ENCODE results near the gene GRB14. TPM values are rescaled to one million over a fixed set of nuclear protein-coding genes. Genes with fewer than 3 reads are reported as not detected.
"Not testable (repeated sequence)": the region's sequence is repeated elsewhere in the genome, so short reads cannot be mapped to it uniquely, and the experiment has no call there.

The GRB14 gene
- total RNA-seq, 2 experiments from 2014 or later = not detected

DNA sequence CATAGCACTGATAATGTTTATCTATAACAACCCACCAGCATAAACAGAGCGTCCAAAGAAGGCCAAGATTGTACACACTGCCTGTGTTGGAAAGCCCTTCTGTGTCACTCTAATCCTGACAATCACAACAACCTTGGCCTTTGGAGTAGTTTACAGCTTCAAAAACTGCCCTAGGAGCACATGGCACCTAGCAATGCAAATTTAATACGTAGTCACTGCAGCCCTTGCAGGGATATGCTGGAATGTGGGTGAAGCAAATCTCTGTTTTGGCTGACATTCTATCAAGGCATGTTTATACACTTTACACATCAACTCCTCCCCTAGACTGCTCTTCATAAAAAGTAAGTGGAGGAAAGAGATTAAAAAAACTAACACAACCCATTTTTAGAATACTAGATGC is 66.8 kb downstream of the GRB14 start:
- no peak for TF ChIP-seq EZH2phosphoT487 (IDR thresholded peaks at IDR 0.05; ENCODE audit: borderline replicate concordance, low read depth, low read length)
- TF ChIP-seq, protein P1, sequence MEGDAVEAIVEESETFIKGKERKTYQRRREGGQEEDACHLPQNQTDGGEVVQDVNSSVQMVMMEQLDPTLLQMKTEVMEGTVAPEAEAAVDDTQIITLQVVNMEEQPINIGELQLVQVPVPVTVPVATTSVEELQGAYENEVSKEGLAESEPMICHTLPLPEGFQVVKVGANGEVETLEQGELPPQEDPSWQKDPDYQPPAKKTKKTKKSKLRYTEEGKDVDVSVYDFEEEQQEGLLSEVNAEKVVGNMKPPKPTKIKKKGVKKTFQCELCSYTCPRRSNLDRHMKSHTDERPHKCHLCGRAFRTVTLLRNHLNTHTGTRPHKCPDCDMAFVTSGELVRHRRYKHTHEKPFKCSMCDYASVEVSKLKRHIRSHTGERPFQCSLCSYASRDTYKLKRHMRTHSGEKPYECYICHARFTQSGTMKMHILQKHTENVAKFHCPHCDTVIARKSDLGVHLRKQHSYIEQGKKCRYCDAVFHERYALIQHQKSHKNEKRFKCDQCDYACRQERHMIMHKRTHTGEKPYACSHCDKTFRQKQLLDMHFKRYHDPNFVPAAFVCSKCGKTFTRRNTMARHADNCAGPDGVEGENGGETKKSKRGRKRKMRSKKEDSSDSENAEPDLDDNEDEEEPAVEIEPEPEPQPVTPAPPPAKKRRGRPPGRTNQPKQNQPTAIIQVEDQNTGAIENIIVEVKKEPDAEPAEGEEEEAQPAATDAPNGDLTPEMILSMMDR (conservative IDR thresholded peaks at IDR 0.05; ENCODE audit: low read length) = no peak
- ChIA-PET POLR2A (no interaction called here), CTCF (ENCODE audit: unreplicated experiment) (no interaction called here)
- BruUV-seq (replicated peaks) = no TSS peak
- DNase-seq (ENCODE audit: low spot score) = no peak
- no peak overlapping the region for H3K4me3 ChIP-seq (ENCODE audit: low read depth, low read length, poor library complexity, severe bottlenecking)
- H3K79me2 ChIP-seq (ENCODE audit: insufficient read depth, low read depth, low read length) = no peaks in the 10 kb centered on the region
- H3K4me2 ChIP-seq (ENCODE audit: low read length) = no peak overlapping the region
- H3K9me2 ChIP-seq (ENCODE audit: insufficient read depth, low read length) = no peaks in the 10 kb centered on the region
- no peaks in the 10 kb centered on the region for H3K4me1 ChIP-seq (ENCODE audit: insufficient read depth, low read length, poor library complexity, severe bottlenecking)
- no peaks in the 10 kb centered on the region for H3K9me3 ChIP-seq (ENCODE audit: low read length)
- intact Hi-C loops (cut with micrococcal nuclease; ENCODE audit: unreplicated experiment) = no loop called here
- H4K20me1 ChIP-seq (ENCODE audit: insufficient read depth, low read length) = no peaks in the 10 kb centered on the region
- H2AFZ ChIP-seq (ENCODE audit: low read length) = no peak overlapping the region
- H3K27ac ChIP-seq (ENCODE audit: low read depth, low read length, poor library complexity, severe bottlenecking) = no peak overlapping the region
- H3K36me3 ChIP-seq (ENCODE audit: insufficient read depth, low read length) = no peaks in the 10 kb centered on the region

DNA sequence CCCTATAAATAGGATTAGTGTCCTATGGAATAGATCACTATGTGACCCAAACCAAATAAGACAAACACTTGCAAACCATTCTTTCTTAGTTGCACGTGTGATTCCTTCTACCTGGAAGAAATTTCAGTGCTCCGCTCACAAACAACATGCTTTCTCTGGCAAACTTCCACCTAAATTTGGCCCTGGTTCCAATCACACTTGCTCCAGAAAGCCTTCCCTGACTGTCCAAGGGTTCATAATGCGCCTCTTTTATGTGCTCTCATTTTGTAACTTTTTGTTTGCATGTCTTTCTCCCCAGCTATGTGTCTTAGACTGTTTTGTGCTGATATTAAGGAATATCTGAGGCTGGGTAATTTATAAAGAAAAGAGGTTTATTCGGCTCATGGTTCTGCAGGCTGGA is 69.8 kb downstream of the GRB14 start:
- H3K36me3 ChIP-seq (ENCODE audit: insufficient read depth, low read length) = no peaks in the 10 kb centered on the region
- TF ChIP-seq, protein P1 (conservative IDR thresholded peaks at IDR 0.05; ENCODE audit: low read length) = no peak
- TF ChIP-seq EZH2phosphoT487 (IDR thresholded peaks at IDR 0.05; ENCODE audit: borderline replicate concordance, low read depth, low read length) = no peak
- ChIA-PET POLR2A (no interaction called here), CTCF (ENCODE audit: unreplicated experiment) (no interaction called here)
- no peak overlapping the region for H2AFZ ChIP-seq (ENCODE audit: low read length)
- no peaks in the 10 kb centered on the region for H3K9me3 ChIP-seq (ENCODE audit: low read length)
- no peak for DNase-seq (ENCODE audit: low spot score)
- H3K27ac ChIP-seq (ENCODE audit: low read depth, low read length, poor library complexity, severe bottlenecking) = no peak overlapping the region
- intact Hi-C loops (cut with micrococcal nuclease; ENCODE audit: unreplicated experiment) = no loop called here
- BruUV-seq (replicated peaks) = no TSS peak
- H3K79me2 ChIP-seq (ENCODE audit: insufficient read depth, low read depth, low read length) = no peaks in the 10 kb centered on the region
- H3K4me1 ChIP-seq (ENCODE audit: insufficient read depth, low read length, poor library complexity, severe bottlenecking) = no peaks in the 10 kb centered on the region
- H4K20me1 ChIP-seq (ENCODE audit: insufficient read depth, low read length) = no peaks in the 10 kb centered on the region
- no peaks in the 10 kb centered on the region for H3K9me2 ChIP-seq (ENCODE audit: insufficient read depth, low read length)
- no peak overlapping the region for H3K4me3 ChIP-seq (ENCODE audit: low read depth, low read length, poor library complexity, severe bottlenecking)
- H3K4me2 ChIP-seq (ENCODE audit: low read length) = no peak overlapping the region

DNA sequence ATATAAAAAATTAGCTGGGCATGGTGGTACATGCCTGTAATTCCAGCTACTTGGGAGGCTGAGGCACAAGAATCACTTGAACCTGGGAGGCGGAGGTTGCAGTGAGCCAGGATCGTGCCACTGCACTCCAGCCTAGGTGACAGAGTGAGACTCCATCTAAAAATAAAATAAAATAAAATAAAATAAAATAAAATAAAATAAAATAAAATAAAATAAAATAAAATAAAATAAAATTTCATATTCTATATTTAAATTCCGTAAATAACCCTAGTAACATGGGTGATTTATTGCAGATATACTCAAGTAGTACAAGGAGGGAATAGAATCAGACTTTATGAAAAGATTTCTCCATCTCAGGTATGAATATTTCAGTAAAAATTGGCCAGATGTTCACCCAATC is 71.6 kb downstream of the GRB14 start:
- BruUV-seq (replicated peaks); POLR2A ChIA-PET; intact Hi-C loops (cut with micrococcal nuclease; ENCODE audit: unreplicated experiment); H3K4me1 ChIP-seq (ENCODE audit: insufficient read depth, low read length, poor library complexity, severe bottlenecking); H3K27ac ChIP-seq (ENCODE audit: low read depth, low read length, poor library complexity, severe bottlenecking); DNase-seq (ENCODE audit: low spot score); H3K79me2 ChIP-seq (ENCODE audit: insufficient read depth, low read depth, low read length); H3K4me2 ChIP-seq (ENCODE audit: low read length); H3K9me2 ChIP-seq (ENCODE audit: insufficient read depth, low read length); CTCF ChIA-PET (ENCODE audit: unreplicated experiment); H3K9me3 ChIP-seq (ENCODE audit: low read length); H3K36me3 ChIP-seq (ENCODE audit: insufficient read depth, low read length); H3K4me3 ChIP-seq (ENCODE audit: low read depth, low read length, poor library complexity, severe bottlenecking); H4K20me1 ChIP-seq (ENCODE audit: insufficient read depth, low read length); H2AFZ ChIP-seq (ENCODE audit: low read length): not testable (repeated sequence)
